HepG2 (cell line): ENCODE data around the gene LEAP2. TPM values are rescaled to one million over a fixed set of nuclear protein-coding genes. Genes with fewer than 3 reads are reported as not detected.

Experiments used
- BHLHE40 ChIP-seq: IDR thresholded peaks from 2 replicates; pipeline ENCODE4 v1.6.1; 2011; ENCODE audit warnings: low read length, improper control_type of control experiment
- CCDC6 ChIP-seq: sonication (generic); formaldehyde crosslinking; IDR thresholded peaks from 2 replicates; pipeline ENCODE4 v1.8.1; 2022; ENCODE audit warnings: mild to moderate bottlenecking, missing genetic modification reagents, moderate library complexity
- DDIT3 ChIP-seq: sonication (generic); formaldehyde crosslinking; IDR thresholded peaks from 2 replicates; pipeline ENCODE4 v1.4.0; 2020; ENCODE audit warnings: mild to moderate bottlenecking, missing genetic modification reagents
- FOXA1 ChIP-seq, 2 experiments: fragments of 450-650 bp in 1 of 2; sonication (generic) in 1 of 2; formaldehyde crosslinking in 1 of 2; IDR thresholded peaks; 2 replicates each; pipeline versions ENCODE4 v1.4.0 to v1.6.1; 2016 to 2020; ENCODE audit warnings: missing genetic modification reagents in 1 of 2
- GFI1 ChIP-seq: sonication (generic); formaldehyde crosslinking; IDR thresholded peaks from 2 replicates; pipeline ENCODE4 v1.5.0; 2020; ENCODE audit warnings: missing genetic modification reagents, mild to moderate bottlenecking, borderline replicate concordance
- MLLT10 ChIP-seq: sonication (generic); formaldehyde crosslinking; IDR thresholded peaks from 2 replicates; pipeline ENCODE4 v1.4.0; 2020; ENCODE audit warnings: missing genetic modification reagents
- NR3C1 ChIP-seq: sonication (generic); formaldehyde crosslinking; IDR thresholded peaks from 2 replicates; pipeline ENCODE4 v1.4.0; 2020; ENCODE audit warnings: missing genetic modification reagents
- POGZ ChIP-seq: sonication (generic); formaldehyde crosslinking; IDR thresholded peaks from 2 replicates; pipeline ENCODE4 v1.4.0; 2020; ENCODE audit warnings: mild to moderate bottlenecking, missing genetic modification reagents
- RBAK ChIP-seq: sonication (generic); formaldehyde crosslinking; IDR thresholded peaks from 2 replicates; pipeline ENCODE4 v1.5.1; 2020; ENCODE audit warnings: mild to moderate bottlenecking, missing genetic modification reagents
- RFX5 ChIP-seq: IDR thresholded peaks from 2 replicates; pipeline ENCODE4 v1.6.1; 2011; ENCODE audit warnings: low read depth, low read length, improper control_type of control experiment
- TBL1XR1 ChIP-seq: fragments of 150-350 bp; IDR thresholded peaks from 2 replicates; pipeline ENCODE4 v1.6.1; 2014; ENCODE audit warnings: borderline replicate concordance, low read length; ENCODE audit not compliant: partially characterized antibody
- TEAD2 ChIP-seq: sonication (generic); formaldehyde crosslinking; IDR thresholded peaks from 2 replicates; pipeline ENCODE4 v1.9.0; 2021; ENCODE audit warnings: missing genetic modification reagents
- U2AF2 ChIP-seq: fragments of 200-400 bp; formaldehyde crosslinking; IDR thresholded peaks from 2 replicates; pipeline ENCODE4 v1.6.1; 2017; ENCODE audit warnings: low read depth, mild to moderate bottlenecking, low read length
- ZBTB7B ChIP-seq: sonication (generic); formaldehyde crosslinking; IDR thresholded peaks from 2 replicates; pipeline ENCODE4 v1.4.0; 2020; ENCODE audit warnings: missing genetic modification reagents
- ZFP36 ChIP-seq: fragments of 150-350 bp; IDR thresholded peaks from 2 replicates; pipeline ENCODE4 v1.6.1; 2018; ENCODE audit warnings: borderline replicate concordance, low read length, low read depth; ENCODE audit not compliant: partially characterized antibody
- ZNF232 ChIP-seq: sonication (generic); formaldehyde crosslinking; IDR thresholded peaks from 2 replicates; pipeline ENCODE4 v1.4.0; 2020; ENCODE audit warnings: missing genetic modification reagents, borderline replicate concordance
- ZNF282 ChIP-seq: fragments of 450-650 bp; IDR thresholded peaks from 2 replicates; pipeline ENCODE4 v1.6.1; 2018; ENCODE audit not compliant: partially characterized antibody
- ZNF292 ChIP-seq: sonication (generic); formaldehyde crosslinking; IDR thresholded peaks from 2 replicates; pipeline ENCODE4 v1.8.1; 2022; ENCODE audit warnings: mild to moderate bottlenecking, low read depth, missing genetic modification reagents, borderline replicate concordance
- ZNF446 ChIP-seq: sonication (generic); formaldehyde crosslinking; IDR thresholded peaks from 2 replicates; pipeline ENCODE4 v1.5.0; 2020; ENCODE audit warnings: mild to moderate bottlenecking, missing genetic modification reagents
- ZNF580 ChIP-seq: IDR thresholded peaks from 2 replicates; pipeline ENCODE4 v1.6.1; 2016; ENCODE audit warnings: low read depth, borderline replicate concordance
- polyA plus RNA-seq, 8 experiments: library from polyadenylated mRNA; depleted of rRNA in 3 of 8; stranded (reverse) in 7 of 8; unstranded in 1 of 8; fragments of >200 nt; fragmentation: Illumina TruSeq in 4 of 8; extraction: Trizol in 4 of 8; gene quantifications; 2 replicates each; pipeline versions ENCODE4 v1.2.1 to v1.2.3, GENCODE V29; 2011 to 2016; ENCODE audit warnings: low read depth in 4 of 8, missing spikeins in 1 of 8, mixed read lengths in 1 of 8; ENCODE audit not compliant: insufficient read depth in 1 of 8
- total RNA-seq, 5 experiments: library from RNA; depleted of rRNA; stranded (reverse); fragments of >200 nt; fragmentation: Illumina TruSeq; extraction: Trizol; gene quantifications; 2 replicates each; pipeline ENCODE4 v1.2.3, GENCODE V29; 2016; ENCODE audit warnings: low read depth in 1 of 5
- TF ChIP-seq, protein P1 (sequence below): sonication (generic); formaldehyde crosslinking; IDR thresholded peaks from 2 replicates; pipeline ENCODE4 v1.4.0; 2020; ENCODE audit warnings: missing genetic modification reagents
- TF ChIP-seq, protein P2 (sequence below): sonication (generic); formaldehyde crosslinking; IDR thresholded peaks from 2 replicates; pipeline ENCODE4 v1.5.0; 2020; ENCODE audit warnings: mild to moderate bottlenecking, missing genetic modification reagents

The LEAP2 gene
- total and polyA plus RNA-seq, 2 of the 13 experiments (the other 11 are each of a cell fraction or from before 2014, with no cell fraction given): 23.9 to 51.9 TPM

DNA sequence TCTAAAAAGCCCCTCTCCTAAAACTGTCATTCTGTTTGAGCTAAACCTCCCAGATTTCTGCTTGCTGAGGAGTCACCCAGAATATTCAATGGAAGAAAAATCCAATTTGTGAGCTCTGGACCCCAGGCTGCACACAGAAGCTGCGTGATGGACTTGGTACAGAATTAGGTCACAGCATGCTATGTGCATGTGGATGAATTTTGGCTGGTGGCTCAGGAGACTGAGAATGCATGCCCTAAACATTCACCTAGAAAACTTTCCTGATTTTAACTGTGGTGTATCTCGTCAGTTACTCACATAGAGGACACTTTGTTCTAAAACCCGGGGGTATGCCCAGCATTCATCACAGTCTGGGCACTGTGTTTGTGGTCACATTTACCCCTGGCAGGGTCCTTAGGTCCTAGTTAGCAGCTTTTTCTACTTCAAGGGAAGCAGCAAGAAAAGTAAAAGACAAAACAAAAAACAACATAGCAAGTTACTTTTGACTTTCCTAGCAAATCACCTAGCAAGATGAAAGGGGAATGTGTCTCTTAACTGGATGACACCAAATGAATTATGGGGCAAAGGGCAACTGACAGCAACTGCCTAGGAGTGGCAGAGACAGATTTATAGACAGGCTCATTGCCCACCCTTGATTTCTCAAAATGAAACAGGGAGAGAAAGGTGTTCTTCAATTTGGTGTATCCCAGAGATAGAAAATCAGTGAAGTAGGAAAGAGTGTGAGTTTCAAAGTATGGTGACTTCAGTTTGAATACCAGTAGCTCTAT is 34.8 kb upstream of the LEAP2 start (continued):
- TF ChIP-seq GFI1: peak; percentile 40; the same call in 1 of the 2 replicates
- peak; percentile 29; the same call in 1 of the 2 replicates for TF ChIP-seq POGZ
- no peak for TF ChIP-seq TBL1XR1
- TF ChIP-seq U2AF2: no peak
- no peak for TF ChIP-seq ZNF580 (CRISPR knock-in tag)
- no peak for TF ChIP-seq MLLT10 (CRISPR knock-in tag)
- no peak for TF ChIP-seq FOXA1 (IDR thresholded peaks at IDR 0.05)
- TF ChIP-seq FOXA1 (CRISPR knock-in tag; IDR thresholded peaks at IDR 0.05): no peak
- no peak for TF ChIP-seq ZNF232 (CRISPR knock-in tag)
- no peak for TF ChIP-seq ZBTB7B (CRISPR knock-in tag)
- TF ChIP-seq, protein P1, sequence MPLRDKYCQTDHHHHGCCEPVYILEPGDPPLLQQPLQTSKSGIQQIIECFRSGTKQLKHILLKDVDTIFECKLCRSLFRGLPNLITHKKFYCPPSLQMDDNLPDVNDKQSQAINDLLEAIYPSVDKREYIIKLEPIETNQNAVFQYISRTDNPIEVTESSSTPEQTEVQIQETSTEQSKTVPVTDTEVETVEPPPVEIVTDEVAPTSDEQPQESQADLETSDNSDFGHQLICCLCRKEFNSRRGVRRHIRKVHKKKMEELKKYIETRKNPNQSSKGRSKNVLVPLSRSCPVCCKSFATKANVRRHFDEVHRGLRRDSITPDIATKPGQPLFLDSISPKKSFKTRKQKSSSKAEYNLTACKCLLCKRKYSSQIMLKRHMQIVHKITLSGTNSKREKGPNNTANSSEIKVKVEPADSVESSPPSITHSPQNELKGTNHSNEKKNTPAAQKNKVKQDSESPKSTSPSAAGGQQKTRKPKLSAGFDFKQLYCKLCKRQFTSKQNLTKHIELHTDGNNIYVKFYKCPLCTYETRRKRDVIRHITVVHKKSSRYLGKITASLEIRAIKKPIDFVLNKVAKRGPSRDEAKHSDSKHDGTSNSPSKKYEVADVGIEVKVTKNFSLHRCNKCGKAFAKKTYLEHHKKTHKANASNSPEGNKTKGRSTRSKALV: no peak
- no peak for TF ChIP-seq TEAD2 (CRISPR knock-in tag)
- no peak for TF ChIP-seq NR3C1 (CRISPR knock-in tag)
- no peak for TF ChIP-seq ZFP36
- TF ChIP-seq BHLHE40: no peak
- TF ChIP-seq RFX5: no peak
- no peak for TF ChIP-seq ZNF282
- no peak for TF ChIP-seq CCDC6 (CRISPR knock-in tag)
- no peak for TF ChIP-seq ZNF292 (CRISPR knock-in tag)
- no peak for TF ChIP-seq DDIT3 (CRISPR knock-in tag)
- TF ChIP-seq, protein P2, sequence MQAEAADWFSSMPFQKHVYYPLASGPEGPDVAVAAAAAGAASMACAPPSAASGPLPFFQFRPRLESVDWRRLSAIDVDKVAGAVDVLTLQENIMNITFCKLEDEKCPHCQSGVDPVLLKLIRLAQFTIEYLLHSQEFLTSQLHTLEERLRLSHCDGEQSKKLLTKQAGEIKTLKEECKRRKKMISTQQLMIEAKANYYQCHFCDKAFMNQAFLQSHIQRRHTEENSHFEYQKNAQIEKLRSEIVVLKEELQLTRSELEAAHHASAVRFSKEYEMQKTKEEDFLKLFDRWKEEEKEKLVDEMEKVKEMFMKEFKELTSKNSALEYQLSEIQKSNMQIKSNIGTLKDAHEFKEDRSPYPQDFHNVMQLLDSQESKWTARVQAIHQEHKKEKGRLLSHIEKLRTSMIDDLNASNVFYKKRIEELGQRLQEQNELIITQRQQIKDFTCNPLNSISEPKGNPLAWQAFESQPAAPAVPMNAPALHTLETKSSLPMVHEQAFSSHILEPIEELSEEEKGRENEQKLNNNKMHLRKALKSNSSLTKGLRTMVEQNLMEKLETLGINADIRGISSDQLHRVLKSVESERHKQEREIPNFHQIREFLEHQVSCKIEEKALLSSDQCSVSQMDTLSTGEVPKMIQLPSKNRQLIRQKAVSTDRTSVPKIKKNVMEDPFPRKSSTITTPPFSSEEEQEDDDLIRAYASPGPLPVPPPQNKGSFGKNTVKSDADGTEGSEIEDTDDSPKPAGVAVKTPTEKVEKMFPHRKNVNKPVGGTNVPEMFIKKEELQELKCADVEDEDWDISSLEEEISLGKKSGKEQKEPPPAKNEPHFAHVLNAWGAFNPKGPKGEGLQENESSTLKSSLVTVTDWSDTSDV (CRISPR knock-in tag): no peak
- no peak for TF ChIP-seq ZNF446
- no peak for TF ChIP-seq RBAK (CRISPR knock-in tag)
